Fibroblast of lung (primary cell): ENCODE measurements around the gene RENBP. TPM values are rescaled to one million over a fixed set of nuclear protein-coding genes. Genes with fewer than 3 reads are reported as not detected.

Experiments
- DNase-seq, 2 donors: peaks; one replicate each; pipeline versions ENCODE4 v3.0.0 to v3.0.0-alpha.2; 2010; ENCODE audit warnings: low read depth in 2 of 2
- H2AFZ ChIP-seq: 2 replicates; pipeline ENCODE4 v1.5.1; 2012; ENCODE audit warnings: low read length, control low read depth, inconsistent platforms
- H3K27ac ChIP-seq: 2 replicates; pipeline ENCODE4 v1.5.1; 2011; ENCODE audit warnings: low read length, control low read depth; ENCODE audit not compliant: insufficient read depth
- H3K27me3 ChIP-seq: 2 replicates; pipeline ENCODE4 v1.5.1; 2011; ENCODE audit warnings: mild to moderate bottlenecking, low read length; ENCODE audit not compliant: control insufficient read depth, insufficient read depth
- H3K36me3 ChIP-seq: 2 replicates; pipeline ENCODE4 v1.5.1; 2011; ENCODE audit warnings: low read length; ENCODE audit not compliant: control insufficient read depth, insufficient read depth
- H3K4me1 ChIP-seq: 2 replicates; pipeline ENCODE4 v1.5.1; 2011; ENCODE audit warnings: low read length; ENCODE audit not compliant: control insufficient read depth, insufficient read depth; ENCODE audit errors: extremely low read depth
- H3K4me2 ChIP-seq: 2 replicates; pipeline ENCODE4 v1.5.1; 2011; ENCODE audit warnings: low read length, control low read depth; ENCODE audit not compliant: insufficient read depth; ENCODE audit errors: extremely low read depth
- H3K4me3 ChIP-seq, 4 experiments: fragments of 200-600 bp in 1 of 4; sonication (generic) in 1 of 4; replicated peaks in 1 of 4; 2 replicates each; pipeline ENCODE4 v1.5.1; 2011 to 2016; ENCODE audit warnings: low read length in 4 of 4, low read depth in 3 of 4, mild to moderate bottlenecking in 3 of 4, control low read depth in 2 of 4, inconsistent platforms in 1 of 4, mixed read lengths in 1 of 4; ENCODE audit not compliant: insufficient read depth in 1 of 4; ENCODE audit errors: control extremely low read depth in 1 of 4
- H3K79me2 ChIP-seq: 2 replicates; pipeline ENCODE4 v1.5.1; 2012; ENCODE audit warnings: mild to moderate bottlenecking, low read length, inconsistent platforms; ENCODE audit not compliant: control insufficient read depth, insufficient read depth
- H3K9ac ChIP-seq: 2 replicates; pipeline ENCODE4 v1.5.1; 2011; ENCODE audit warnings: mild to moderate bottlenecking, low read length, control low read depth; ENCODE audit not compliant: insufficient read depth
- H3K9me3 ChIP-seq: 2 replicates; pipeline ENCODE4 v1.5.1; 2012; ENCODE audit warnings: low read depth, low read length; ENCODE audit not compliant: control insufficient read depth, insufficient read depth
- H4K20me1 ChIP-seq: 2 replicates; pipeline ENCODE4 v1.5.1; 2011; ENCODE audit warnings: low read length; ENCODE audit not compliant: control insufficient read depth, insufficient read depth; ENCODE audit errors: extremely low read depth
- CTCF ChIP-seq, 2 donors: IDR thresholded peaks in 1 of 2; conservative IDR thresholded peaks in 1 of 2; 1 replicate in 1 of 2; 2 replicates in 1 of 2; pipeline ENCODE4 v1.5.1; 2011 to 2012; ENCODE audit warnings: low read length in 2 of 2, control low read depth in 1 of 2, inconsistent platforms in 1 of 2, low read depth in 1 of 2, mild to moderate bottlenecking in 1 of 2
- EZH2 ChIP-seq: IDR thresholded peaks from 2 replicates; pipeline ENCODE4 v1.5.1; 2012; ENCODE audit warnings: low read length, control low read depth, mild to moderate bottlenecking; ENCODE audit errors: missing control alignments
- polyA plus RNA-seq, 2 donors: library from polyadenylated mRNA; depleted of rRNA in 1 of 2; stranded (reverse) in 1 of 2; unstranded in 1 of 2; fragments of >200 nt; gene quantifications; 2 replicates each; pipeline ENCODE4 v1.2.1, GENCODE V29; 2011 to 2012; ENCODE audit warnings: missing spikeins in 1 of 2
- total RNA-seq: library from RNA; depleted of rRNA; stranded (reverse); fragments of >200 nt; gene quantifications from 2 replicates; pipeline ENCODE4 v1.2.1, GENCODE V29; 2014

RENBP gene
- total and polyA plus RNA-seq, 2 donors (not counting 1 experiment from before 2014, with no cell fraction given) = 0.92 to 8.8 TPM

GRCh38 chrX:153958605-153959004, 14.2 kb upstream of the RENBP start:
- Histone ChIP-seq H3K4me2 (no peak overlapping the region), H3K27ac (no peak overlapping the region), H3K4me1 (no peaks in the 10 kb centered on the region), H3K4me3 (no peak overlapping the region), H4K20me1 (no peaks in the 10 kb centered on the region), H3K27me3 (no peaks in the 10 kb centered on the region), H3K79me2 (peaks cover 11% of the 10 kb centered on the region), H3K36me3 (peaks cover 52% of the 10 kb centered on the region), H3K9ac (no peak overlapping the region), H3K9me3 (no peaks in the 10 kb centered on the region), H2AFZ (no peak overlapping the region)
- TF ChIP-seq CTCF (conservative IDR thresholded peaks at IDR 0.05 in 1 of 2, IDR thresholded peaks at IDR 0.05 in 1 of 2; ENCODE audit: low read depth in 1 of 2, low read length in 2 of 2) = no peak
- TF ChIP-seq EZH2 = no peak
- no peak for DNase-seq

GRCh38 chrX:153957224-153957623, 12.8 kb upstream of the RENBP start:
- peaks cover 57% of the 10 kb centered on the region for H3K36me3 ChIP-seq
- no peak overlapping the region for H2AFZ ChIP-seq
- H3K9ac ChIP-seq = no peak overlapping the region

More at GRCh38 chrX:153957224-153957623, 12.8 kb upstream of the RENBP start:
- no peak overlapping the region for H3K27ac ChIP-seq
- no peak for DNase-seq
- H3K4me3 ChIP-seq = no peak overlapping the region
- no peak for TF ChIP-seq EZH2
- TF ChIP-seq CTCF (conservative IDR thresholded peaks at IDR 0.05 in 1 of 2, IDR thresholded peaks at IDR 0.05 in 1 of 2; ENCODE audit: low read depth in 1 of 2, low read length in 2 of 2) = no peak
- no peaks in the 10 kb centered on the region for H3K27me3 ChIP-seq
- H3K4me2 ChIP-seq = no peak overlapping the region
- H3K4me1 ChIP-seq = peaks cover 2% of the 10 kb centered on the region
- peaks cover 1% of the 10 kb centered on the region for H3K79me2 ChIP-seq
- no peaks in the 10 kb centered on the region for H3K9me3 ChIP-seq
- H4K20me1 ChIP-seq = no peaks in the 10 kb centered on the region
